ENCODE results near the gene MED13L. TPM values are rescaled to one million over a fixed set of nuclear protein-coding genes. Genes with fewer than 3 reads are reported as not detected.
"Not testable (repeated sequence)": the region's sequence is repeated elsewhere in the genome, so short reads cannot be mapped to it uniquely, and the experiment has no call there.

Gene MED13L
- total RNA-seq, 2 donors from 2014 or later, result 88.9 to 140 TPM

DNA sequence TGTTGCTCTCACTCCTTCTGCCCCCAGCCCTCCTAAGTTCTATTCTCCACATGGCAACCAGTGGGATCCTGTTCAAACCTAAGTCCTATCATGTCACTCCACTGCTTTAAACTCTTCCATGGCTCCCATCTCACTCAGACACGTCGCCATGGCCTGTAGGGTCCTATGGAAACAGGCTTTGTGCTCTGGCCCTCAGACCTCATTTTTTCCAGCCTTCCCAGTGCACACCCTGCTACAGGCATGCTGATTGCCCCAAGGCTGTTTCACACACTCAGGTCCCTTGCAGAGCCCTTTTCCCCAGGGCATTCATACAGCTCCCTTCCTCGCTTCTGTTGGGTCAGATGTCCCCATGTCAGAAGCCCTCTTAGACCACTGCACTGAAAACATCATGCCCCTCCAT lies 11.2 kb upstream of the MED13L start:
- H3K4me1 ChIP-seq (replicated peaks), result no peaks in the 10 kb centered on the region
- 94% methylated on average over 3 of the region's 3 CpGs for WGBS
- no peak for DNase-seq (ENCODE audit: low spot score)
- H3K27ac ChIP-seq, result no peak overlapping the region
- H3K36me3 ChIP-seq, result no peaks in the 10 kb centered on the region
- H3K27me3 ChIP-seq (replicated peaks; ENCODE audit: insufficient read depth), result no peaks in the 10 kb centered on the region
- TF ChIP-seq POLR2A (IDR thresholded peaks at IDR 0.05) (no peak), POLR2AphosphoS5 (IDR thresholded peaks at IDR 0.05) (no peak)
- TF ChIP-seq, protein P1, sequence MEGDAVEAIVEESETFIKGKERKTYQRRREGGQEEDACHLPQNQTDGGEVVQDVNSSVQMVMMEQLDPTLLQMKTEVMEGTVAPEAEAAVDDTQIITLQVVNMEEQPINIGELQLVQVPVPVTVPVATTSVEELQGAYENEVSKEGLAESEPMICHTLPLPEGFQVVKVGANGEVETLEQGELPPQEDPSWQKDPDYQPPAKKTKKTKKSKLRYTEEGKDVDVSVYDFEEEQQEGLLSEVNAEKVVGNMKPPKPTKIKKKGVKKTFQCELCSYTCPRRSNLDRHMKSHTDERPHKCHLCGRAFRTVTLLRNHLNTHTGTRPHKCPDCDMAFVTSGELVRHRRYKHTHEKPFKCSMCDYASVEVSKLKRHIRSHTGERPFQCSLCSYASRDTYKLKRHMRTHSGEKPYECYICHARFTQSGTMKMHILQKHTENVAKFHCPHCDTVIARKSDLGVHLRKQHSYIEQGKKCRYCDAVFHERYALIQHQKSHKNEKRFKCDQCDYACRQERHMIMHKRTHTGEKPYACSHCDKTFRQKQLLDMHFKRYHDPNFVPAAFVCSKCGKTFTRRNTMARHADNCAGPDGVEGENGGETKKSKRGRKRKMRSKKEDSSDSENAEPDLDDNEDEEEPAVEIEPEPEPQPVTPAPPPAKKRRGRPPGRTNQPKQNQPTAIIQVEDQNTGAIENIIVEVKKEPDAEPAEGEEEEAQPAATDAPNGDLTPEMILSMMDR (IDR thresholded peaks at IDR 0.05), result no peak
- H3K4me3 ChIP-seq, result no peak overlapping the region
- H3K9me3 ChIP-seq, result no peaks in the 10 kb centered on the region
- intact Hi-C loops (cut with DNase I), result no loop called here

GRCh38 chr12:116287842-116288301 lies 10.4 kb upstream of the MED13L start:
- Histone ChIP-seq H3K36me3 (no peaks in the 10 kb centered on the region), H3K4me1 (replicated peaks) (no peaks in the 10 kb centered on the region), H3K27ac (no peak overlapping the region), H3K27me3 (replicated peaks; ENCODE audit: insufficient read depth) (no peaks in the 10 kb centered on the region), H3K4me3 (no peak overlapping the region), H3K9me3 (no peaks in the 10 kb centered on the region)
- 74% methylated on average over 3 of the region's 3 CpGs for WGBS
- intact Hi-C loops (cut with DNase I), result no loop called here
- no peak for TF ChIP-seq POLR2AphosphoS5 (IDR thresholded peaks at IDR 0.05)
- TF ChIP-seq POLR2A (IDR thresholded peaks at IDR 0.05), result no peak
- TF ChIP-seq, protein P1 (IDR thresholded peaks at IDR 0.05), result no peak
- no peak for DNase-seq (ENCODE audit: low spot score)

GRCh38 chr12:116284396-116284795 lies 6.9 kb upstream of the MED13L start:
- Histone ChIP-seq H3K4me1 (replicated peaks) (no peaks in the 10 kb centered on the region), H3K4me3 (no peak overlapping the region), H3K27me3 (replicated peaks; ENCODE audit: insufficient read depth) (no peaks in the 10 kb centered on the region), H3K36me3 (no peaks in the 10 kb centered on the region), H3K27ac (no peak overlapping the region), H3K9me3 (no peaks in the 10 kb centered on the region)
- 93% methylated on average over 5 of the region's 5 CpGs for WGBS
- intact Hi-C loops (cut with DNase I), result no loop called here
- no peak for DNase-seq (ENCODE audit: low spot score)
- TF ChIP-seq, protein P1 (IDR thresholded peaks at IDR 0.05), result no peak
- TF ChIP-seq POLR2AphosphoS5 (IDR thresholded peaks at IDR 0.05), result no peak
- no peak for TF ChIP-seq POLR2A (IDR thresholded peaks at IDR 0.05)

- H3K27ac ChIP-seq; H3K4me1 ChIP-seq (replicated peaks); H3K27me3 ChIP-seq (replicated peaks; ENCODE audit: insufficient read depth); H3K9me3 ChIP-seq; H3K36me3 ChIP-seq; DNase-seq (ENCODE audit: low spot score); H3K4me3 ChIP-seq; intact Hi-C loops (cut with DNase I): not testable (repeated sequence)
- WGBS, result 88% methylated on average over 8 of the region's 8 CpGs
Observed at GRCh38 chr12:116283881-116284280, 6.4 kb upstream of the MED13L start.

GRCh38 chr12:116282371-116283286 lies 5.1 kb upstream of the MED13L start:
- TF ChIP-seq, protein P1 (IDR thresholded peaks at IDR 0.05), result no peak
- no peak for TF ChIP-seq POLR2AphosphoS5 (IDR thresholded peaks at IDR 0.05)
- no peak for TF ChIP-seq POLR2A (IDR thresholded peaks at IDR 0.05)
- Histone ChIP-seq H3K27me3 (replicated peaks; ENCODE audit: insufficient read depth) (no peaks in the 10 kb centered on the region), H3K4me1 (replicated peaks) (no peaks in the 10 kb centered on the region), H3K36me3 (no peaks in the 10 kb centered on the region), H3K4me3 (no peak overlapping the region), H3K27ac (no peak overlapping the region), H3K9me3 (no peaks in the 10 kb centered on the region)
- WGBS, result 70% methylated on average over 15 of the region's 15 CpGs
- intact Hi-C loops (cut with DNase I), result no loop called here
- DNase-seq (ENCODE audit: low spot score), result no peak
